ENCODE data around the gene NEAT1.

Gene NEAT1

DNA sequence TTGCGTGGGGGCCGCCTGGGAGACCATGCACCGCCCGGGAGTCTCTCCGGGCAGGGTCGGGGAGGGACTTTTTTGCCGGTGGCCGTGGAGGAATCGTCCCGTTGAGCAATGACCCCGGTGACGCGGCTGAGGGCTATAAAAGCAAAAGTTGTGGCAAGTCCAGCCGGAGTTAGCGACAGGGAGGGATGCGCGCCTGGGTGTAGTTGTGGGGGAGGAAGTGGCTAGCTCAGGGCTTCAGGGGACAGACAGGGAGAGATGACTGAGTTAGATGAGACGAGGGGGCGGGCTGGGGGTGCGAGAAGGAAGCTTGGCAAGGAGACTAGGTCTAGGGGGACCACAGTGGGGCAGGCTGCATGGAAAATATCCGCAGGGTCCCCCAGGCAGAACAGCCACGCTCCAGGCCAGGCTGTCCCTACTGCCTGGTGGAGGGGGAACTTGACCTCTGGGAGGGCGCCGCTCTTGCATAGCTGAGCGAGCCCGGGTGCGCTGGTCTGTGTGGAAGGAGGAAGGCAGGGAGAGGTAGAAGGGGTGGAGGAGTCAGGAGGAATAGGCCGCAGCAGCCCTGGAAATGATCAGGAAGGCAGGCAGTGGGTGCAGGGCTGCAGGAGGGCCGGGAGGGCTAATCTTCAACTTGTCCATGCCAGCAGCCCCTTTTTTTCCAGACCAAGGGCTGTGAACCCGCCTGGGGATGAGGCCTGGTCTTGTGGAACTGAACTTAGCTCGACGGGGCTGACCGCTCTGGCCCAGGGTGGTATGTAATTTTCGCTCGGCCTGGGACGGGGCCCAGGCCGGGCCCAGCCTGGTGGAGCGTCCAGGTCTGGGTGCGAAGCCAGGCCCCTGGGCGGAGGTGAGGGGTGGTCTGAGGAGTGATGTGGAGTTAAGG, at the start of gene NEAT1:
TSS of gene NEAT1 (plus strand) at position 166 of the 883 bp plus-strand sequence.
- DNase-seq (ENCODE audit: low read depth, low spot score): peak; percentile 85

DNA sequence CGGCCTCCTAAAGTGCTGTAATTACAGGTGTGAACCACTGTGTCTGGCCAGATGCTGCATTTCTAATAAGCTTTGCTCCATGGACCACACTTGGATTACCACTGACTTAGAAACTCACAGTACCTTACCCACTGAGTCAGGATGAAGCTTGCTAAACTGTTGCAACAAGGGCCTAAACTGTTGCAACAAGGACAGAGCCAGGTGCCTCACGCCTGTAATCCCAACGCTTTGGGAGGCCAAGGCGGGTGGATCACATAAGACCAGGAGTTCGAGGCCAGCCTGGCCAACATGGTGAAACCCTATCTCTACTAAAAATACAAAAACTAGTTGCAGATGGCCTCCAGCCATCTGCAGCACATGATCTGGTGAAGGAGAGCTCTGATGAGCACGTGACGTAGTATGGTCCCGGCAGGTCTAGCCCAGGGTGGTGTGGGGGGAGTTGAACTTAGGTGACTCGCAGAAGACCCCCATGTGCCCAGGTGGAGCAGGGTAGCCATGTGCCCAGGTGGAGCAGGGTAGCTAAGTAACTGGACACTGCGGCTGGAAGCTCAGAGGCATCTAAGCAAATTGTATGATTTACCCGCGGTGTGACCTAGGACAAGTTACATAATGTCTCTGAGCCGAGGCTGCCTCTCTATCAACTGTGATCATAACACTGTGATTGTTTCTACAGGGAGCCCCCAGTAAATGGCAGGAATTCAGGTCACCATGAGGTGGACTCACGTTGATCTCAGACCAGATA, 48.6 kb upstream of the NEAT1 start:
- no peak for DNase-seq (ENCODE audit: low read depth, low spot score)

DNA sequence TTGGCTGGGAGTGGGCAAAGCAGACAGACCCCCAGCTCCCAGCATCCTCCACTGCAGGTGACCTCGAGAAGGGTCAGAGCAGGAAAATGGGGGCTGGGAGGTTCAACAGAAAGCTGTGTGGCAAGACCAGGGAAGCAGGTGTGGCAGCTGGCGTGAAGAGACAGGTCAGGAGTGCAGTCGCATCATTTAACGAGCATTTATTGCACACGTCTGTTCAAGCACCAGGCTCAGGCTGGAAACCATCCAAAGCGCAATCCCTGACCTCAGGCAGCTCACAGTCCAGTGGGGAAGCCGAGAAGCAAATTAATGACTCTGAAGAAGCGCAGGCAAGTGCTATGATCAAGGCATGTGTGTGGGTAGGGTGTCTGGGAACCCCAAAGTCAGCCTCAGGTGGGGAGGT, 47.6 kb upstream of the NEAT1 start:
- DNase-seq (ENCODE audit: low read depth, low spot score): no peak

DNA sequence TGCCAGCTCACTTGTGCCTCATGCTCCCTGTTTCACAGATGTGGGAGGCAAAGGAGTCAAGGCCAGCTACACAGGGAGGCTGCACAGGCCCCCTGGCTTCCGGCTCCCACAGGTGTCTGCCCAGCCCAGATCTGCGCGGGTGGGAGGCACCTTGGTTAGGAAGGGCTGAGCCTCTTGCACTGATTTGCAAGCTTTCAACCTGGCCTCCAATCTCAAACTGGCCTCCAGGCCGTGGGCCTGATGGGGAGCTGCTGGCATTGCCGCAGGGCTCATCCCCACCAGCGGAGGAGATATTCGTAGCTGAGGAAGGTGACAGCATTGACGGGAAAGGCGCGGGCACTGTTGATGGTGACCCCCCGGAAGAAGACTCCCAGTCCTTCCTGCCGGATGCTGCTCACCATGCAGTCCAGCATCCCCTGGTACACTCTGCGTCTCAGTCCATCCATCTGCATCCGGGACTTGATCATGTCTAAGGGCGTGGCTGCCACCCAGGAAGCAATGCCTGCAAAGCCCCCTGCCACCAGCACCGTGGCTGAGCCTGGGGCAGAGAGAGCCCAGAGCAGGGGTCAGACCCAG, 46.4 kb upstream of the NEAT1 start:
- DNase-seq (ENCODE audit: low read depth, low spot score): no peak

DNA sequence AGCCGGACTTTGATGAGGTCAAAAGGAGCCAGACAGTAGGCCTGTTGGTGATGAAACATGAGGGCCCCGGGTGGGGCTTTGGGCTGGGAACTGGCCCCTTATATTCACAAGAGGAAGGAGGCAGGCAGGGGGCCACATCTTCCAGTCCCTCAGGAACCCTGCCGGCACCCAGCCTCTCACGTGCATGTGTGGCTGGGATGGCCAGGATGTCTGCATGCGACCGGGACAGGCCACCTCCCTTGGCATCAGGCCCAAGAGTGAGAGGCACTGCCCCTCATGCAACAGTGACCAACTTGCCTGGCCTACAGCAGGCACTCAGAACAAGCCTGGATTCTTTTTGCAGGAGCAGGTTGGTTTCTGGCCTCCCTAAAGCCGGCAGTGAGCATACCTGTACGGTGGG, 45.6 kb upstream of the NEAT1 start:
- DNase-seq (ENCODE audit: low read depth, low spot score): no peak

DNA sequence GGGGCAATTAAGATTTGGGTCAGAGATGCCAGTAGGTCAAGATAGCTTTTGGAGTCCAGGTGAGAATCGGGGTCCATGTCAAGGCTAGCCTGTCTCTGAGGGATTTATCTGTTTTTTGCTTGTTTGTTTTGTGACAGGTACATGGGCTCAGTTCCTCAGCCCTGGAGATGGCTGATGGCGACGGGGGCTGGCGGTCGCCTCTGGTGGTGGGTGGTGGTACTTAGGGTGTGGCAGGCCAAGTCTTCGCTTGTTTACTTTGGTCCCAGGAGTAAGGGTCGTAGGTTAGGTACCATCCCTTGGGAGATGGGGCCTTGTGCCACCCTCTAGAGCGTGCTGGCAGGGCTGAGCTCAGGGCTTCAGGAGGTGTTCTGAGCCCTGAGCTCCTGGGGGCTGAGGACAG, 44.8 kb upstream of the NEAT1 start:
- no peak for DNase-seq (ENCODE audit: low read depth, low spot score)

DNA sequence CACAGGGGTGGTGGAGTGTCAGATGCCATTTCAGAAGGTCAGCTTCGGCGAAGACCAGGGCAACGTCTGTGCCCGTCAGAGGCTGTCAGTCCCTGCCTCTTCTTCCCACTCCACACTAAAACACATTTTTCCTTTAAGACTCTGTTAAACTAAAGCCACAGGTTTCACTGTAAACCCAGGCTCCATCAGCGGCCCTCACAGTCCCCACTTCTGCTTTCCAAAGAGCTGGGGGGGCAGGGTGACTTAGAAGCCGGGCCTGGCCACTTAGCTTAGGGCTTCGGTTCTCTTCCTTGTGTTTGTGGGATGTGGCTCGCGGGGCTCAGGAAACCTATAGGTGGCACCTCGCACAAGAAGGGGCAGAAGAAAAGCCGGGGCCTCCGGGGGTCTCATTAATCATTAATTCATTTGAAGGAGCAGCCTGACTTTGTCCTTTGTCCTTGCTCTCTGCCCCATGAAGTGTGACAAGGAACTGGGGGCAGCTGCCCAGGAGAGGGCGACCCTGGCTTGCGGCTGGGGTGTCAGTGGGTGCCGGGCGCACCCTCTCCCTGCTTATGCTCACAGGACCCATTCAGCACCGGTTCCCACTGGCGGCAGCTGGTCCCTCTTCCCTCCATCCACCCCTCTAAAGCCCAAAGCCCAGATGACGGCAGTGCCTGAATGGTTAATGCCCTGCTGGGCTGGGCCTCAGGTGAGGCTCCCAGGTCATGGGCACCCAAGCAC, 44.2 kb upstream of the NEAT1 start:
- DNase-seq (ENCODE audit: low read depth, low spot score): no peak

DNA sequence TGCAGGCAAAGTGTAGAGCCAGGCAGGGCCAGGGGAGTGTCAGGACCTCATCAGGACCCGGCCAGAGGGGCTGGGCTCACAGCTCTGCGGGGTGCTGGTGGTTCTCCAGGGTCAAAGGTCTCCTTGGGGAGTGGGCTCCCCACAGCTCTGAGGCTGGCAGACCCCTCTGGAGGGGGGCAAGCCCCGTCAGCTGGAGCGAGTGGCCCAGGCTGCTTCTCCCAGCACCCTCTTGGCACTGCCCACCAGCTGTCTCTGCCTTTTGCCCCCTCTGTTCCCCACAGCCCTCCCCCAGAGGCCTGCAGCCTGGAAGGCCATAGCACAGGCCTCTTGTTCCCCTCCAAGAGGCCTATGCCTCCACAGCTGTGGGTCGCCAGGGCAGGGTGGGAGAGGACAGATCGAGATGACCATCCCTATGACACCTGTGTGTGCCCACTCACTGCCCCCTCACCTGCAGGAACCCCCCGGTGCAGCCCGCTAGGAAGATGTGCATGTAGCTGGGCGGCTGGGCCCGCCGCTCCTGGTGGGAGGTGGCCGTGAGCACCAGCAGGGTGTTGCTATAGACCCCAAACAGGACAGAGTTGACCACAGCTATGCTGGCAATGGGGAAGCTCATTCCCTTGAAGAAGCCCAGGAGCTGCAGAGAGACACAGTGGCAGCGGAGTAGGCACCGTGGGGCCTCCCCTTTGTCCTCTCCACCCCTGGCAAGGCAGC, 43.5 kb upstream of the NEAT1 start:
- no peak for DNase-seq (ENCODE audit: low read depth, low spot score)

DNA sequence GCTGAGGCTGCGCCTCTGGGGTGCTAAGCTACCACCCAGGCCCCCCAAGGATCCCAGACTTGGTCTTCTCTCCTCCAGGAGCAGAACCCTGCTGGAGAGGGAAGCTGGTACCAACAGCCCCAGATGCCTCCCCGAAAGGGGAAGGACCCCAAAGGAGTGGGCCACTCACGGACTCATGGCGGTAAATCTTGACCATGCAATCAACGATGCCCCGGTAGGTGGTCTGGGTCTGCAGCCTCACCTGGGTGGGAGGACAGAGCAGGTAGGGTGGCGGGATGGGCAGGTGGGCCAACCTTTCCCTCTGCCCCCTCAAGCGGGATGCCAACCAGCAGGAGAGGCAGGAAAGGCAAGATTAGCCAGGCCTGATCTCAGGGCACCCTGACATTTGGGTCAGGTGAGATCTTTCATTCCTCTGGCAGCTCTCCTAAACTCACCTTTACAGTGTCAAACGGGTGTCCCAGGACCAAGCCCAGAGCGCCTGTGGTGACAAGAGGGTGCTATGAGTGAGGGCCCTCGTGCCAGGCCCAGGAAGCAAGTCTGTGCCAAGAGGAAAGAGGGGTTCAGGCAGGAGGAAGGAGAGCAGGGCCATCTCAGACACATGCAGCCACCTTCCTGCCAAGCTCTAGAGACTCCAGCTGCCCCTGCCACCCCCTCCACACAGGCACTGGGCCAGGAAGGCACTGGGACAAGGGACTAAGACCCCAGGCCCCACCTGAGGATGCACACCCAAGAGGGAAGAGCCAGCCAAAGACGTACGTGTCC, 42.7 kb upstream of the NEAT1 start:
- DNase-seq (ENCODE audit: low read depth, low spot score): no peak

DNA sequence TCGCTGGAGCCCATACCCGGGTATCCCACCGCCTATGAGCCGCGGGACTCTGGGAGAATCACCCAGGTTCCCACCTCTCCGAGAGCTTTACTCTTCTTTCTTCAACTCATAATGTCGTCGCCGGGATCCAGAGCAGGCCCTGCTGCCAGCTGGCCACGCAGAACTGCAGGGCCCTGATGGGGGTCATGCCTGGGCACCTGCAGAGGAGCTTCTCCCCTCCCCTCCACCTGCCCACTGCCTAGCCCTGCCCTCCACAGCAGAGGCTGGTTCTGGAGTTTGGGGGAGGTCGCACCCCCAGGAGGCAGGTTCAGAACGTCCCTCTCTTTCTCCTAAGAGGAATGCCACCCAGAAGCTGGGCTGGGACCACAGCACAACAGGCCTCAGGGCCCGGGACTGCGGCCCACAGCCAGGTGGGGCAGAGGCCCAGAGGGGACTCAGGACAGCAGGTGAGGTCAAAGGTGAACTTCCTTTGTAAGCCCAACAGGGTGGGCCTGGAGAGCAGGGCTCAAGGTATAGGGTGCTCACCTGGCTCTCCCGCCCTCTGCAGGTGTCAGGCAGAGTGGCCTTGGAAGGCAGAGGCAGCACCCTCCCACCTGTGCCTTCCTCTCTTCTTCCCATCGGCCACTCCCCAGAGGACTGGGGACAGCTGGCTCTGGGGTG, 42.0 kb upstream of the NEAT1 start:
- no peak for DNase-seq (ENCODE audit: low read depth, low spot score)

DNA sequence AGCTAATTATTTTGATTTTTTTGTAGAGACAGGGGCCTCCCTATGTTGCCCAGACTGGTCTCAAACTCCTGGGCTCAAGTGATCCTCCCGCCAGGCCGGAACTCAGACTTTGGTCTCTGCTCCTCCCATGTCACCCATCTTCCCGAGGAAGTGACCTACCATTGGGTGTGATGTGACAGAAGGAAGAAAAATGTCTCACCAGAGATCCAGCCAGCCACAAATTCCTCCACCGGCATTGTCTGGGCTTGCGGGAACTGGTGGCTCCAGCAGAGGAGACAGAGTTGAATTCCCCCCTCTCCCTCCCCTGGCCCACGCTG, 40.9 kb upstream of the NEAT1 start:
- no peak for DNase-seq (ENCODE audit: low read depth, low spot score)

DNA sequence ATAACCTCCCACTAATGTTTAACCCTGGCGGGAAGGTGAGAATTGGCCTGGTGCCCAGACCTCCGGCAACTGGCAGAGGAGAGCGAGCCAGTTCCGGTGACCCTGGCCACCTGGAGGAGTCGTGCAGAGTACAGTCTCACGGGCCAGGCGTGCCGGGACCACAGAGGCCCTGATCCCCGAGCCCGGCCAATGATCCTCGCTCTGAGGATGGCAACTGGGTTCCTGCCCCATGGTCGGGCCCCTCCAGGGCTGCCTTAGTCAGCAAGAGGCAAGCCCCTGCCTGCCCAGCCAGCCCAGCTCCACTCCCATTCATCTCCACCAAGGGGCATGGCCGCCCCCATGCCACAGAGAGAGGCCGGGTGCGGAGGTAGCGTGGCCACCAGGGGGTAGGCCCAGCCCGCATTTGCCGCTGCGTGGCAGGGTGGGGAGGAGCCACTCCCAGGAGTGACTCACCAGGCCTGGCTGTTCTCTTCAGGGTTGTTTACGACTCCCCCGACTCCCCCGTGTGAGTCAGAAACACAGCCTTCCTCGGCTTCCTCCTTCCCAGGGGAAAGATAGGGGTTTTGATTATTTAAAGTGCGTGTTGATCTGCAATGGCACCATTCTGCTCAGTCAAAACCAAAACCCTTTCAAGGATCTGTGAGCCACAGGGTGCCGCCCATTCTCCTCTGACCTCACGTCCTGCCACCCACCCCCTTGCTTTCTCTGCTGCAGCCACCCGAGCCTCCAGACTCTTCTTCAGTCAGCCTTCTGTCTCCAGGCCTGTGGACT, 40.4 kb upstream of the NEAT1 start, which contains the start of gene SLC25A45:
TSS of gene SLC25A45 (minus strand) at position 614 of the 771 bp plus-strand sequence. CDS start 695 bp downstream, outside the sequence.
- peak; percentile 84 for DNase-seq (ENCODE audit: low read depth, low spot score)

DNA sequence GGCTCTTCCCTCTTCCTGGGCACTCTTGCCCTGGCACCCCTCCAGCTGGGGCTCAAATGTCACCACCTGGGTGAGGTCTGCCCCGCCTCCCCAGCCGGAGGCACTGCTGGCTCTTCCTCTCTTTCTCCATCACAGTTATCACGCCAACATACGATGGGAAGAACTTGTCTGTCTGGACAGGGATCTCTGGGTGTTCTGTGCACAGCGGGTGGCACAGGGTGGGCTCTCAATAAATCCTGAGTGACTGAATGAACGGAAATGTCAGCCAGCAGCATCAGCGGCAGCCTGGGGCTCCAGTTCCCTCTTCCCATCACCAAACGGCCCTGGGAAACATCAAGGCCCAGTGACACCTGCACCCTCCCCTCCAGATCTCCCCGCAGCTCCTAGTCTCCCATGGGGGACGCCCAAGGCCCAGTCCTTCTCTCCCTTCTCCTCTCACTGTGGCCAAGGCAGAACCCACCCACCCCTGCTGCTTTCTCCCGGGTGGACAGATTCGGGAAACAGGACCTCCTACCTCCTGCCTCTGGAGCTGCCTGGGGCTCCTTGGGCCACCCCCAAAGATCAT, 39.7 kb upstream of the NEAT1 start:
- no peak for DNase-seq (ENCODE audit: low read depth, low spot score)

DNA sequence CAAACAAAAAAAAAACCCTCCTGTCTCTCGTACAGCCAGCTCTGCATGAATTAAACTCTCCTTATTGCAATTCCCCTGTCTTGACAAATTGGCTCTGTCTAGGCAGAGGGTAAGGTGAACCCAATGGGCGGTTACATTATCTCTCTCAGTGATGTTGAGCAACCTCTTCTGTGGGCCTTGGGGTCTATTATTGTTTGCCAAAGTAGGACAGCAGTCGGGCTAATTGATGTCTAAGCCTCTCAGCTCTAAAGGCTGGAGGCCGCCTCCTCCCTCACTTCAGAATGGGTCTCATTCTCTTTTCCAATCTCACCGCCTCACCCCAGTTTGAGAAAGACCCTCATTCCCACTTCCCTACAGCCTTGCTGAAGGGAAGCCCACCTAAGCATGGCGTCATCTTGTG, 38.8 kb upstream of the NEAT1 start:
- DNase-seq (ENCODE audit: low read depth, low spot score): no peak

DNA sequence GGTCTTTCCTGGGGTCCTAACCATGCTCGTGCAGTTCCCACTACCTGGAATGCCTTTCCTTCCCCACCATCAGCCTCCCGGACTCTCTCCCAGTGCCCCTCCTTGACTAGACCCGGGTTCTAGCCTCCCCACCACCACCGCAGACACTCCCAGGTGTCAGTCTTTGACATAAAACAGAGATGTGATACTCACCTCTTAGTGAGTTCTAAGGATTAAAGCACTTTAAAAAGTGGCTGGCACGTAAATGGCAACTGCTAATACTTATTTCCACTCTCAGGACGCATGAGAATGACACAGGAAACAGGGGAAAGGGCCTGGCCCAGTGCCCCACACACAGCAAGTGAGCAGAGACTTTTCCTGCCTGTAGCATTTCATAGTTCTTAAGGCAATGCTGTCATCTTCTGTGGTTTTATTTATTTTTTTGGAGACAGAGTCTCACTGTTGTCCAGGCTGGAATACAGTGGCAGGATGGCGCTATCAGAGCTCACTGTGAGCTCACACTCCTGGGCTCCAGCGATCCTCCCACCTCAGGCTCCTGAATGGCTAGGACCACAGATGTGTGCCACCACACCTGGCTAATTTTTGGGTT, 38.2 kb upstream of the NEAT1 start:
- DNase-seq (ENCODE audit: low read depth, low spot score): no peak

DNA sequence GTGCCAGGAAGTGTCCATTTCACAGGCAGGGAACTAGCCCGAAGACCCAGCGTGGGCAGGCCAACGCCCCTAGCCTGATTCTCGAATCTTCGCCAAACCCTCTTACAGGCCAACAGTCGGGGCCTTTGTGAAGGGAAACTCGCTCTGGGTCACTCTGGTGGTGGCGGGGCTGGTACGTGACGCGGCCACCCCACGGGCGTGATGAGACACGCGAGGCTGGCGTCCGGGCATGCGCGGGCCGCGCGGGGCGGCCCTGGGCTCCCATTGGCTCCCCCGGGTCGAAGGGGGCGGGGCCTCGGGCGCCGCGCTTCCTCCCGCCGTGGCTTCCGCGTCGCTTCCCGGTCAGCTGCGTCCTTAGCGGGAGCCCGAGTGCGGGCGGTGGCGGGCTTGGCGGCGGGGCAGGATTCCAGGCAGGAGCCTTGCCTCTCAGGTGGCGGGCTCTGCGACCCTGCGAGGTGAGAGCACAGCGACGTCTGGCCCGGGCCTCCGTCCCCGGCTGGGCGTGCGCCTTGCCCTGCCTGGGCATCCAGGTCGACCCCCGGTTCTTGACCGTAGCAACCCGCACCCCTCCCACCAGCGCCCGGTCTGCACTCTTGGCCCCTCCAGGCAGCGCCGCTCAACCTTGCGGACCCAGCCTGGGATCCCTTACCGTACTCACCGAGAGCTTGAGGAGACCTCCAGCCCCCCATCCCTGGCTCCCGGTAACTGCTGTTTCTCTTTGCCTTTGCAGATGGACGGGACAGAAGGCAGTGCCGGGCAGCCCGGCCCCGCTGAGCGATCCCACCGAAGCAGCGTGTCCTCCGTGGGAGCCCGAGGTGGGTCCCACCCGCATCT, 36.1 kb upstream of the NEAT1 start, which contains the start of gene FRMD8:
TSS of gene FRMD8 (plus strand) at position 331 of the 834 bp plus-strand sequence. CDS start at position 731, 400 bp downstream.
- peak; percentile 77 for DNase-seq (ENCODE audit: low read depth, low spot score)

DNA sequence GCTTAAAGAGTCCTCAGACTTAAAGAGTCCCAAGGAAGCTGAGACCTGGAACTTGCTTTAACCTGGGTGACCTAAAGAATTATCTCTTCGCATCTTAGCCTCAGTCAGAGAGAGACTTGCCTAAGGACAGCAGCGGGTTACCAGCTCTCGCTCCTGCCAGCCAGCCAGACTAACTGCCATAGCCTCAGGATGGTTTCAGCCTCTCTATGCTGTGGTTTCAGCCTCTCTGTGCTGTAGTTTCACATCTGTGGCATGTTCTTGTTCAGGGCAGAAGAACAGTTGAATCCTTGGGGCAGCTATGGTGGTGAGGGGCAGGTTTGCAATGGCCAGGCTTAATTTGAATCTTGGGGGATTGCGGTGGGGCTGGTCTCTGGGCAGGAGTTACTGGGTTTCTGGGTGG, 33.9 kb upstream of the NEAT1 start:
- DNase-seq (ENCODE audit: low read depth, low spot score): no peak
